ENCODE results near the gene ANKRD23.

ANKRD23 gene

DNA sequence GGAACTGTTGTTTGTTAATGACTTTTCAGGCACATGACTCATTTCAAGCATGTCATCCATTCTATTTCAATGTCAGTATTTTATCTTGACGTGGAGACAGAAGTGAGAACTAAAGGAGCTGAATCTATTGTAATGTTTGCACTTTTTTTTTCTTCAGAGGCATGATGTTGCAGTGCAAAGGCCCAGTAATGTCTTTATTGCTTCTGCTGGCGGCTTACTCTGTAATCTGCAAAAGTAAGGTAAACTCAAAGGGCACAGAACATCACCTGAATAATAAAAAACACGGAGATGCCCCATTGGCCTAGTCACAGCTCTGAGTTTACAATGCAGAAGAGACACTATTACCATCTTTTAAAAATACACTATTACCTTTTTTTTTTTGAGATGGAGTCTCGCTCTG, 30.2 kb downstream of the ANKRD23 start:
- no peak overlapping the region for H3K4me3 ChIP-seq (ENCODE audit: low read length)
- DNase-seq (ENCODE audit: low read depth): no peak
- TF ChIP-seq, protein P1, sequence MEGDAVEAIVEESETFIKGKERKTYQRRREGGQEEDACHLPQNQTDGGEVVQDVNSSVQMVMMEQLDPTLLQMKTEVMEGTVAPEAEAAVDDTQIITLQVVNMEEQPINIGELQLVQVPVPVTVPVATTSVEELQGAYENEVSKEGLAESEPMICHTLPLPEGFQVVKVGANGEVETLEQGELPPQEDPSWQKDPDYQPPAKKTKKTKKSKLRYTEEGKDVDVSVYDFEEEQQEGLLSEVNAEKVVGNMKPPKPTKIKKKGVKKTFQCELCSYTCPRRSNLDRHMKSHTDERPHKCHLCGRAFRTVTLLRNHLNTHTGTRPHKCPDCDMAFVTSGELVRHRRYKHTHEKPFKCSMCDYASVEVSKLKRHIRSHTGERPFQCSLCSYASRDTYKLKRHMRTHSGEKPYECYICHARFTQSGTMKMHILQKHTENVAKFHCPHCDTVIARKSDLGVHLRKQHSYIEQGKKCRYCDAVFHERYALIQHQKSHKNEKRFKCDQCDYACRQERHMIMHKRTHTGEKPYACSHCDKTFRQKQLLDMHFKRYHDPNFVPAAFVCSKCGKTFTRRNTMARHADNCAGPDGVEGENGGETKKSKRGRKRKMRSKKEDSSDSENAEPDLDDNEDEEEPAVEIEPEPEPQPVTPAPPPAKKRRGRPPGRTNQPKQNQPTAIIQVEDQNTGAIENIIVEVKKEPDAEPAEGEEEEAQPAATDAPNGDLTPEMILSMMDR (IDR thresholded peaks at IDR 0.05; ENCODE audit: insufficient read depth, low read depth, low read length, missing control alignments): no peak

DNA sequence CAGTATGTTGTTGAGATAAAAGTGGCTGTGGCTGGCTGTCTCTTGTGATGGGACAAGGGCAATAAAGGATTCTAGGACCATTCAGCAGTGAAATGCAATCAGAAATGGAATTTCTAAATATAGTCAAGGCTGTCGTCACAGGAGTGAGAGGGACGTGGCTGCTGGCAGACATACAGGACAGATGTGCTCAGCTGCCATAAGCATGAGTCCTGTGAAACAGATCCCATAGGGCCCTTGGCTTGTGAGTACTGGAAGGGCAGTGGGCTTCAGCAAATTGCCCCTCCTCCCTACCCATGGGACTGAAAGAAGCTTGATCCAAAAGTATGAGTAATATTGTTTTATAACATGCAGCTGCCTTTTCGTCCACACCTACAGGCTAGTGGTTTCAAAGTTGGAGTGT, 31.9 kb downstream of the ANKRD23 start:
- no peak for DNase-seq (ENCODE audit: low read depth)
- H3K4me3 ChIP-seq (ENCODE audit: low read length): no peak overlapping the region
- TF ChIP-seq, protein P1 (IDR thresholded peaks at IDR 0.05; ENCODE audit: insufficient read depth, low read depth, low read length, missing control alignments): no peak

DNA sequence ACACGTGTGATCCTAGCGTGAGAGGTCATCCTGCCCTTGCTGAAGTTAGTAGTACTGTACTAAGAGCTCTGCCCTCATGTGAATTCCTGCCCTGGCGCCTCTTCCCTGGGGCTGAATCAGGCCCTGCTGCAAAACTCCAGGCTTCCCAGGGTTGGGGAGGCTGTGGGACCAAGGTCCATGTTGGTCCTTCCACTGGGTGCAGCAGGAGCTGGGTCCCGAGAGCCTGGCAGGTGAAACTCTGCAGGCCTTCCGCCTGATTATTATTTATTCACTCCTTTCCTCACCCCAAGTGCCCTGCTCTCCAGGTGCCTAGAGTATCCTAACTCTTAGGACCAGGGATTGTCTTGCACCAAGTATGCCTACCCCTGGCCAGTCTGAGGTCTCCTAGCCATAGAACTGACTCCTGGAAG, 33.0 kb downstream of the ANKRD23 start:
- H3K4me3 ChIP-seq (ENCODE audit: low read length): no peak overlapping the region
- no peak for DNase-seq (ENCODE audit: low read depth)
- TF ChIP-seq, protein P1 (IDR thresholded peaks at IDR 0.05; ENCODE audit: insufficient read depth, low read depth, low read length, missing control alignments): no peak

DNA sequence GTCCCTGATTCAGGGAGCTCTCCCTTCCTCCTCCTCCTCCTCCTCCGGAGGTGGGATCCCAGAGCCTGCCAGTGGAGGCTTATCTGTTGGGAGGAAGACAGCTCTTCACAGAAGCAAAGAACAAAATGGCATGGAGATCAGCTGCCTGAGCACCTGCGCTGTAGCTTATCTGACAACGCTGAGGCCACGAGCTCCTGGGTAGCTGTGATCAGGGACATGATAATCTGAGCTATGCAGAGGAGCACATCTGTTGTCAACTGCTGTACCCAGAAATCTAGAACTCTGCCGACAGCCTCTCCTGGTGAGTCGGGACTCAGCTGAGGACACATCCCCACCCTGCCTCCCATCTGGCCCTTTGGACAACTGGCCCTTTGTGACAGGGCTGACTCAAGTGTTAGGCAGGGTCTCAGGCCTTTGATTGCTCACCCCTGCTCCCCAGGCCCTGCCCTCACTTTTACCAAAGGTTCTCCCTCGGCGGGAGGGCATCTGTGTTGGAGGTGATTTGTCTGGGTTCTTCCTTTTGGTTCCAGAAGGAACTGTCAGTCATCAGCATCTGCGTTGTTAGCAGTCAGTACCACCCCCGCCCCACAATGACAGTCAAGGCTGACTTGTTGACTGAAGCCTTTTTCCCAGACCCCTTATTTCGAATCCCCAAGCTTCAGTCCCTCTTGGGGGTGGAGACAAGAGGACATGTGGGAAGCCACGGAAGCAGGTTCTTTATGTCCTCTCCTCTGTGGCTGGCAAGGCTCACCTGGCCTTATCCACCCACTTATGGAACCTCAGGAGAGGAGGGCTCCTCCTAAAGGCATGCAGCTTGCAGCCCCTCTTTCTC, 33.7 kb downstream of the ANKRD23 start:
- no peak overlapping the region for H3K4me3 ChIP-seq (ENCODE audit: low read length)
- no peak for DNase-seq (ENCODE audit: low read depth)

DNA sequence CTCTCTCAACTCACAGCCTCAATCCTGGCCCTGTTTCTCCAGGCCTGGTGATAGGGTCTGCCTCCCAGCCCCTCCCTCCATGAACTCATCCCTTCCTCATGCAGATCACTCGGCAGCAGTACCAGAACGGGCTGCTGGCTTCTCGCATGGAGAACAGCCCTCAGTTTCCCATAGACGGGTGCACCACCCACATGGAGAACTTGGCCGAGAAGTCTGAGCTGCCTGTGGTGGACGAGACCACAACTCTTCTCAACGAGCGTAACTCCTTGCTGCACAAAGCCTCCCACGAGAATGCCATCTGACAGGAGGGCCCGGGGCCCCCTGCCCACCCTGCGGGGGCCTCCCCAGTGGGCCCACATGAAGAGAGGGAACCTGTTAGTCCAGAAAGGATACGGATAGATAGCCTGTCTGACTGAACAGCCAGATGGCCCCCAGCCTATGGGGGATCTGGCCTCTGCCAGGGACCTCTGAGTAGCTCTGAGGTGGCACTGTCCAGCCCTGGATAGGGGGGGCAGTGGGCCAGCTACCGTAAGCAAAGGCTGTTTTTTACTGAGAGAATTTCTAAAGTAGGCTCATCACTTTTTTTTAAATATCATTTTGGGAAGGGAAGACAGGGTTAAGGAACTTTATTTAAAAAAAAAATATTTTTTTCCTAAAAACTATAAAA, 34.5 kb downstream of the ANKRD23 start:
- no peak overlapping the region for H3K4me3 ChIP-seq (ENCODE audit: low read length)
- TF ChIP-seq, protein P1 (IDR thresholded peaks at IDR 0.05; ENCODE audit: insufficient read depth, low read depth, low read length, missing control alignments): no peak
- DNase-seq (ENCODE audit: low read depth): no peak

More for the DNA sequence above, 33.7 kb downstream of the ANKRD23 start:
- TF ChIP-seq, protein P1 (IDR thresholded peaks at IDR 0.05; ENCODE audit: insufficient read depth, low read depth, low read length, missing control alignments): no peak

DNA sequence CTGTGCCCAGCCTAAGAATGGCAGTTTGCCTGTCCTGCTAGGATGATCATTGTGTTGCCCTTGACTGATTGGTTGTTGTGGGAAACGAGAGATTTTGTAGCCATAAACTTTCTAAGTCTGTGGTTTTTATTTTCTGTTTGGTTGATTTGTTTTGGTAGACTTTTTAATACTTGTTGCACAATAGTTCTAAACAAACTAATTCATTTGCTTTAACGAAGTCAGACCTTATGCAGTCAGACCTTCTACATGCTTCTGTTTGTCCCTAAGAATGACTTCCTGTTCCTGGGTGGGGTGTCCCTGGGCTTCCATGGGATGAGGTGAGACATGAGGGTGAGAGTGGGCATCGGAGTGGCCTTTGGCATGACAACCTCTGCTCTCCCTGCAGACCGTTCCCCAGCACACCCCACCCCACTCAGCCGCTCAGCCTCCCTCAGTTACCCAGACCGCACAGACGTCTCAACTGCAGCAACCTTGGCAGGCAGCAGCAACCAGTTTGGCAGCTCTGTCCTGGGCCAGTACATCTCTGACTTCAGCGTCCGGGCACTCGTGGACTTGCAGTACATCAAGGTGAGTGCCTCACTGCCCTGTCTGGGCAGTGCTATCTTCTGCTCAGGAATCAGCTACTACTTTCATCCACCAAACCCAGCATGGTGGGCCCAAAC, 35.5 kb downstream of the ANKRD23 start:
- TF ChIP-seq, protein P1 (IDR thresholded peaks at IDR 0.05; ENCODE audit: insufficient read depth, low read depth, low read length, missing control alignments): no peak
- H3K4me3 ChIP-seq (ENCODE audit: low read length): no peak overlapping the region
- DNase-seq (ENCODE audit: low read depth): no peak

Measured in epithelial cell of esophagus (primary cell).